ENCODE measurements around the gene OR6M1.

- TF ChIP-seq POLR2AphosphoS5 (IDR thresholded peaks at IDR 0.05; ENCODE audit: borderline replicate concordance, low read depth, low read length) (no peak), EZH2 (IDR thresholded peaks at IDR 0.05) (no peak), FOXP2 (optimal IDR thresholded peaks at IDR 0.05; ENCODE audit: control extremely low read depth, extremely low read length, insufficient read depth) (no peak)
Measured at GRCh38 chr11:123806249-123806648, at the start of gene OR6M1.

Data from SK-N-MC (cell line).